Right ventricle myocardium inferior (tissue), 1 donor: ENCODE data around the gene SLX1A. TPM values are rescaled to one million over a fixed set of nuclear protein-coding genes. Genes with fewer than 3 reads are reported as not detected.
"Not testable (repeated sequence)": the region's sequence is repeated elsewhere in the genome, so short reads cannot be mapped to it uniquely, and the experiment has no call there.

ENCODE experiments used
- ATAC-seq: fragments of 200-7000 bp; cut with Tn5 transposase; one replicate; pipeline ENCODE4 v1.9.1; 2020; ENCODE audit warnings: mild to moderate bottlenecking, moderate library complexity
- DNase-seq: peaks from one replicate; pipeline ENCODE4 v3.0.0; 2021; ENCODE audit errors: missing footprints
- intact Hi-C: fragments of 100-400 bp; cut with DNase I; formaldehyde crosslinking; loops from one replicate; pipeline ENCODE4 v1.11.0; 2022
- total RNA-seq: library from RNA; stranded (reverse); fragmentation: NEBNext Ultra II Directional; extraction: Animal tissue kit (Norgen Biotek cat#: 25700); gene quantifications from one replicate; pipeline ENCODE4 v1.2.1, GENCODE V29; 2021
- donor health status: DM: no; HTN: yes; CAD: no; lungs with severe emphysema.

The SLX1A gene
- total RNA-seq, 1 donor from 2014 or later = 7.4 TPM

GRCh38 chr16:30205541-30206236, 12.0 kb downstream of the SLX1A start:
- ATAC-seq = peak; percentile 65
- DNase-seq = peak; percentile 59
- intact Hi-C loops = not testable (repeated sequence)

GRCh38 chr16:30206252-30206651, 12.6 kb downstream of the SLX1A start:
- DNase-seq, intact Hi-C loops: not testable (repeated sequence)
- ATAC-seq = peak; percentile 22

- DNase-seq, intact Hi-C loops: not testable (repeated sequence)
- ATAC-seq = peak; percentile 18
Measured at GRCh38 chr16:30207063-30207704, 13.5 kb downstream of the SLX1A start.

DNA sequence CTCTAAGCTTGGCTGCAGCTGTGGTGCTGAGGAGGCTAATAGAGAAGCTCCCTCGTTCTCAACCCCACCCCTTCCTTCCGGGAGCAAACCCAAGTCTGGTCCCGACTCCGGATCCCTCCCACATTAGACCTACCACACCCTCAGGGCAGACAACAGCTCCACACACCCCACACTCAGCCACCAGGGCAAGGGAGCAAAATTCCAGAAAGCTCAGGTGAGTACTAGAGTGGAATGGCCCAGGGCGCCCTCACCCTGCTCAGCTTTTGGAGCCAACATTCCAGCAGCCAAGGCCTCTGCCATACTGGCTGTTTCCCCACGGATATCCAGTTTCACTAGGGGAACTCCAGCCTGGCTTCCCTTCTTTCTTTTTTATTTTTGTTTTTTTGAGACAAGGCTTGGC, 15.4 kb downstream of the SLX1A start:
- intact Hi-C loops, DNase-seq: not testable (repeated sequence)
- ATAC-seq = peak; percentile 60

DNA sequence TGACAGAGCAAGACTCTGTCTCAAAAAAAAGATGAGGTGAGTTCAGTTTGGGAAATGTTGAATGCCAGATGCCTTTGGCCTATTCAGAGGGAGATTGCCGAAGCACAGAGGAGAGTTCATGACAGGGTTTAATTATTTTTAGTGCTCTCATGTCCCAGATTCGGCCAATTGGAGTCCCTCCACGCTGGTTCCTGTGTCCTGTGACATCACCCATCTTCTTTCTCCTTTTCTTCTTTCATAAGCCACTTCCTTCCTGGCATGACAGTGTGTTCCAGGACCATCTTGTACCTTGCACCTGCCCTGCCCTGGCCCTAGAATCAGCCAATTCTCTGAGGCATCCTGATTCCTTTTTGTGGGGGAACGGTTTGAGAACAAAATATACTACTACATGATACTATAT, 17.7 kb downstream of the SLX1A start:
- intact Hi-C loops, ATAC-seq, DNase-seq: not testable (repeated sequence)

- intact Hi-C loops, ATAC-seq: not testable (repeated sequence)
- peak; percentile 6 for DNase-seq
Measured at GRCh38 chr16:30217082-30217481, 23.4 kb downstream of the SLX1A start.

Other genes with a start within 250 kb of the SLX1A start
- gene TMEM219, start 231.8 kb upstream of the SLX1A start, total RNA-seq = 74.4 TPM
- 32.7 TPM for gene TAOK2, start 220.0 kb upstream of the SLX1A start, total RNA-seq
- 20.2 TPM for gene HIRIP3, start 198.3 kb upstream of the SLX1A start, total RNA-seq
- 32.4 TPM for gene INO80E, start 197.6 kb upstream of the SLX1A start, total RNA-seq
- 0.35 TPM for gene DOC2A, start 182.8 kb upstream of the SLX1A start, total RNA-seq
- not detected for gene C16orf92, start 170.7 kb upstream of the SLX1A start, total RNA-seq
- gene TLCD3B, start 162.6 kb upstream of the SLX1A start, total RNA-seq = not detected
- 4,126 TPM for gene ALDOA, start 128.1 kb upstream of the SLX1A start, total RNA-seq
- gene PPP4C, start 117.9 kb upstream of the SLX1A start, total RNA-seq = 37.8 TPM
- 0.51 TPM for gene TBX6, start 102.0 kb upstream of the SLX1A start, total RNA-seq
- 61.5 TPM for gene YPEL3, start 97.7 kb upstream of the SLX1A start, total RNA-seq
- gene GDPD3, start 80.3 kb upstream of the SLX1A start, total RNA-seq = 2.2 TPM
- 46.0 TPM for gene MAPK3, start 70.7 kb upstream of the SLX1A start, total RNA-seq
- 15.8 TPM for gene CORO1A, start 10.3 kb upstream of the SLX1A start, total RNA-seq
- 49.7 TPM for gene BOLA2B, start 209 bp upstream of the SLX1A start, total RNA-seq
- 10.3 TPM for gene SULT1A3, start 5.4 kb downstream of the SLX1A start, total RNA-seq
- 4.5 TPM for gene NPIPB13, start 54.6 kb downstream of the SLX1A start, total RNA-seq
- gene CD2BP2, start 161.4 kb downstream of the SLX1A start, total RNA-seq = 35.0 TPM
- gene TBC1D10B, start 176.6 kb downstream of the SLX1A start, total RNA-seq = 26.0 TPM
- gene MYL11, start 180.9 kb downstream of the SLX1A start, total RNA-seq = not detected
- gene SEPTIN1, start 188.7 kb downstream of the SLX1A start, total RNA-seq = 1.4 TPM
- gene ZNF48, start 201.5 kb downstream of the SLX1A start, total RNA-seq = 5.3 TPM
- gene ZNF771, start 213.7 kb downstream of the SLX1A start, total RNA-seq = 5.1 TPM
- gene DCTPP1, start 236.2 kb downstream of the SLX1A start, total RNA-seq = 35.2 TPM